ENCODE results near the gene FRS2.

The FRS2 gene

GRCh38 chr12:69527506-69528272 lies 57.5 kb downstream of the FRS2 start:
- DNase-seq (ENCODE audit: low read depth in 2 of 2), result no peak

GRCh38 chr12:69529021-69529420 lies 58.8 kb downstream of the FRS2 start:
- DNase-seq (ENCODE audit: low read depth in 2 of 2), result no peak

GRCh38 chr12:69533844-69534243 lies 63.7 kb downstream of the FRS2 start:
- no peak for DNase-seq (ENCODE audit: low read depth in 2 of 2)

GRCh38 chr12:69534389-69534822 lies 64.2 kb downstream of the FRS2 start:
- DNase-seq (ENCODE audit: low read depth in 2 of 2), result peak in 1 of 2 donors; percentile 30

- DNase-seq (ENCODE audit: low read depth in 2 of 2), result no peak
Observed at GRCh38 chr12:69540987-69541386, 70.8 kb downstream of the FRS2 start.

- no peak for DNase-seq (ENCODE audit: low read depth in 2 of 2)
Observed at GRCh38 chr12:69544087-69544486, 73.9 kb downstream of the FRS2 start.

- no peak for DNase-seq (ENCODE audit: low read depth in 2 of 2)
Observed at GRCh38 chr12:69545081-69545480, 74.9 kb downstream of the FRS2 start.

- DNase-seq (ENCODE audit: low read depth in 2 of 2), result no peak
Observed at GRCh38 chr12:69546693-69547438, 76.7 kb downstream of the FRS2 start.

- no peak for DNase-seq (ENCODE audit: low read depth in 2 of 2)
Observed at GRCh38 chr12:69548687-69549086, 78.5 kb downstream of the FRS2 start.

- DNase-seq (ENCODE audit: low read depth in 2 of 2), result no peak
Observed at GRCh38 chr12:69550569-69551350, 80.6 kb downstream of the FRS2 start.

GRCh38 chr12:69553628-69554248 lies 83.5 kb downstream of the FRS2 start:
- DNase-seq (ENCODE audit: low read depth in 2 of 2), result no peak

- no peak for DNase-seq (ENCODE audit: low read depth in 2 of 2)
Observed at GRCh38 chr12:69555461-69555860, 85.3 kb downstream of the FRS2 start.

GRCh38 chr12:69556383-69556782 lies 86.2 kb downstream of the FRS2 start:
- DNase-seq (ENCODE audit: low read depth in 2 of 2), result no peak

GRCh38 chr12:69563166-69563762 lies 93.1 kb downstream of the FRS2 start:
- no peak for DNase-seq (ENCODE audit: low read depth in 2 of 2)

- DNase-seq (ENCODE audit: low read depth in 2 of 2), result no peak
Observed at GRCh38 chr12:69566603-69567002, 96.4 kb downstream of the FRS2 start.

GRCh38 chr12:69569236-69569635 lies 99.0 kb downstream of the FRS2 start:
- DNase-seq (ENCODE audit: low read depth in 2 of 2), result no peak

- no peak for DNase-seq (ENCODE audit: low read depth in 2 of 2)
Observed at GRCh38 chr12:69570000-69570516, 99.9 kb downstream of the FRS2 start.

GRCh38 chr12:69570545-69571399 lies 100.6 kb downstream of the FRS2 start:
- DNase-seq (ENCODE audit: low read depth in 2 of 2), result peak; percentile 7 to 43

- DNase-seq (ENCODE audit: low read depth in 2 of 2), result no peak
Observed at GRCh38 chr12:69575346-69575745, 105.2 kb downstream of the FRS2 start.

GRCh38 chr12:69578283-69578682 lies 108.1 kb downstream of the FRS2 start:
- no peak for DNase-seq (ENCODE audit: low read depth in 2 of 2)

Data from stimulated activated CD4-positive, alpha-beta T cell treated with anti-CD3 and anti-CD28 coated beads, Interleukin-4, amount 100 ng/mL, for 48 hours (primary cell).